Neuron (in vitro differentiated cells): ENCODE data around the gene EHHADH.
"Not testable (repeated sequence)": the region's sequence is repeated elsewhere in the genome, so short reads cannot be mapped to it uniquely, and the experiment has no call there.

Experiments
- H2AFZ ChIP-seq: one replicate; pipeline ENCODE4 v1.6.1; 2013; ENCODE audit warnings: low read depth, mild to moderate bottlenecking, inconsistent platforms, low read length, moderate library complexity
- H3K27me3 ChIP-seq: one replicate; pipeline ENCODE4 v1.6.1; 2013; ENCODE audit warnings: low read length; ENCODE audit not compliant: insufficient read depth
- H3K36me3 ChIP-seq: one replicate; pipeline ENCODE4 v1.6.1; 2013; ENCODE audit warnings: low read length; ENCODE audit not compliant: insufficient read depth
- H3K4me1 ChIP-seq: one replicate; pipeline ENCODE4 v1.6.1; 2013; ENCODE audit warnings: low read length; ENCODE audit not compliant: insufficient read depth
- H3K4me3 ChIP-seq: 2 replicates; pipeline ENCODE4 v1.5.1; 2013; ENCODE audit warnings: mild to moderate bottlenecking, low read length, moderate library complexity
- H3K9me3 ChIP-seq: one replicate; pipeline ENCODE4 v1.6.1; 2013; ENCODE audit warnings: low read length

Gene EHHADH

GRCh38 chr3:185270262-185270955 is 16.6 kb upstream of the EHHADH start:
- no peaks in the 10 kb centered on the region for H3K36me3 ChIP-seq
- H3K9me3 ChIP-seq, result no peaks in the 10 kb centered on the region
- H3K27me3 ChIP-seq, result no peaks in the 10 kb centered on the region
- H2AFZ ChIP-seq, result no peak overlapping the region
- no peaks in the 10 kb centered on the region for H3K4me1 ChIP-seq
- H3K4me3 ChIP-seq, result no peak overlapping the region

DNA sequence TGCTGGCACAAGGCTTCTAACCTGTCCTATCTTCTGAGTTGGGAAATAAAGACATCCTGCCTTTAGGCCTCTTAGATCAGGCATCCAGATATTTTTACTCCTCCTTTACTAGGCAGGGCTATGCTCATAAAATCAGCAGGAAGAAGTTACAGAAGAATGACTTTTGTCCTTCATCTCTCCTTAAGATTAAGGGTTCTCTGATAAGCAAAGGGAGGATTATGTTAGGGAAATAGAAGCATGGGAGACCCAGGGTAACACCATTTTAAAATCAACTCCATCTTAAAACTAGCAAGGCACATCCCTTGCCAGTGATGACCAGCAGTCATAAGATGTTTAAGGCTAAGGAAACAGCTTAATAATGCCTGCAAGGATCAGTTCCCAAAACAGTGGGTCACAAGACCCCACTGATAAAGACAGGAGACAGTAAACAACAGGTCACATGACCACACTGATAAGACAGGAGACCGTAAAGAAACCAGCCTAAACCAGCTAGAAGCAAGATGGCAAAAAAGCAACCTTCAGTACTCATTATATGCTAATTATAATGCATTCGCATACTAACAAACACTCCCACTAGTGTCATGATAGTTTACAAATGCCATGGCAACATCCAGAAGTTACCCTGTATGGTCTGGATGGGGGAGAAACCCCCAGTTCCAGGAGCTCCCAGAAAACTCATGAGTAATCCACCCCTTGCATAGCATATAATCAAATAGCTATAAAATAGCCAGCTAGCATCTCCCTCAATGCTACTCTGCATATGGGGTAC is 14.5 kb upstream of the EHHADH start:
- Histone ChIP-seq H3K9me3 (peaks cover 2% of the 10 kb centered on the region), H3K36me3 (no peaks in the 10 kb centered on the region), H3K27me3 (no peaks in the 10 kb centered on the region), H3K4me1 (no peaks in the 10 kb centered on the region), H2AFZ (no peak overlapping the region), H3K4me3 (no peak overlapping the region)

- H3K9me3 ChIP-seq, result peaks cover 2% of the 10 kb centered on the region
- H3K4me3 ChIP-seq, result no peak overlapping the region
- no peaks in the 10 kb centered on the region for H3K4me1 ChIP-seq
- H3K36me3 ChIP-seq, result no peaks in the 10 kb centered on the region
- no peak overlapping the region for H2AFZ ChIP-seq
- H3K27me3 ChIP-seq, result no peaks in the 10 kb centered on the region
Observed at GRCh38 chr3:185267193-185267592, 13.3 kb upstream of the EHHADH start.

DNA sequence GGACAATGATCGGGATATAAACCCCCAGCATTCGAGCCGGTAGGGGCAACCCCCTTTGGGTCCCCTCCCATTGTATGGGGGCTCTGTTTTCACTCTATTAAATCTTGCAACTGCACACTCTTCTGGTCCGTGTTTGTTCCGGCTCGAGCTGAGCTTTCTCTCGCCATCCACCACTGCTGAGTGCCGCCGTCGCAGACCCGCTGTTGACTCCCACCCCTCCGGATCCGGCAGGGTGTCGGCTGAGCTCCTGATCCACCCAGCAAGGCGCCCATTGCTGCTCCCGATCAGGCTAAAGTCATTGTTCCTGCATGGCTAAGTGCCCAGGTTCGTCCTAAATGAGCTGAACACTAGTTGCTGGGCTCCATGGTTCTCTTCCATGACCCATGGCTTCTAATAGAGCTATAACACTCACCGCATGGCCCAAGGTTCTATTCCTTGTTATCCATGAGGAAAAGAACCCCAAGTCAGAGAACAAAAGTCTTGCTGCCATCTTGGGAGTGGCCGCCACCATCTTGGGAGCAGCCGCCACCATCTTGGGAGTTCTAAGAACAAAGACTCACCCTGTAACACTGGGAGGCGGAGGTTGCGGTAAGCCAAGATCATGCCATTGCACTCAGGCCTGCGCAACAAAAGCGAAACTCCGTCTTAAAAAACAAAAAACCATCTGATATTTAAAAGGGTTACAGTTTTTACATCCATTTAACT is 11.2 kb upstream of the EHHADH start:
- Histone ChIP-seq H3K36me3 (no peaks in the 10 kb centered on the region), H3K27me3 (no peaks in the 10 kb centered on the region), H3K9me3 (peaks cover 2% of the 10 kb centered on the region), H3K4me1 (no peaks in the 10 kb centered on the region), H3K4me3 (no peak overlapping the region), H2AFZ (no peak overlapping the region)

GRCh38 chr3:185263423-185263822 is 9.6 kb upstream of the EHHADH start:
- Histone ChIP-seq H3K4me1 (no peaks in the 10 kb centered on the region), H3K9me3 (peaks cover 2% of the 10 kb centered on the region), H3K27me3 (no peaks in the 10 kb centered on the region), H3K4me3 (no peak overlapping the region), H3K36me3 (no peaks in the 10 kb centered on the region), H2AFZ (no peak overlapping the region)

- Histone ChIP-seq H3K27me3 (no peaks in the 10 kb centered on the region), H3K36me3 (no peaks in the 10 kb centered on the region), H2AFZ (no peak overlapping the region), H3K9me3 (peaks cover 7% of the 10 kb centered on the region), H3K4me3 (no peak overlapping the region), H3K4me1 (no peaks in the 10 kb centered on the region)
Observed at GRCh38 chr3:185257334-185257733, 3.5 kb upstream of the EHHADH start.

- Histone ChIP-seq H3K9me3 (peaks cover 7% of the 10 kb centered on the region), H2AFZ (no peak overlapping the region), H3K4me1 (no peaks in the 10 kb centered on the region), H3K36me3 (no peaks in the 10 kb centered on the region), H3K4me3 (no peak overlapping the region), H3K27me3 (no peaks in the 10 kb centered on the region)
Observed at GRCh38 chr3:185254799-185255198, 950 bp upstream of the EHHADH start.

GRCh38 chr3:185253133-185253532 is 716 bp downstream of the EHHADH start:
- not testable (repeated sequence) for H3K4me1 ChIP-seq, H3K36me3 ChIP-seq, H3K27me3 ChIP-seq, H3K9me3 ChIP-seq, H2AFZ ChIP-seq, H3K4me3 ChIP-seq

- Histone ChIP-seq H2AFZ (no peak overlapping the region), H3K27me3 (no peaks in the 10 kb centered on the region), H3K4me3 (no peak overlapping the region), H3K9me3 (peaks cover 9% of the 10 kb centered on the region), H3K4me1 (no peaks in the 10 kb centered on the region), H3K36me3 (no peaks in the 10 kb centered on the region)
Observed at GRCh38 chr3:185251272-185251671, 2.6 kb downstream of the EHHADH start.

- Histone ChIP-seq H3K9me3 (peaks cover 9% of the 10 kb centered on the region), H3K36me3 (no peaks in the 10 kb centered on the region), H3K27me3 (no peaks in the 10 kb centered on the region), H3K4me1 (no peaks in the 10 kb centered on the region), H2AFZ (no peak overlapping the region), H3K4me3 (no peak overlapping the region)
Observed at GRCh38 chr3:185250653-185251052, 3.2 kb downstream of the EHHADH start.

DNA sequence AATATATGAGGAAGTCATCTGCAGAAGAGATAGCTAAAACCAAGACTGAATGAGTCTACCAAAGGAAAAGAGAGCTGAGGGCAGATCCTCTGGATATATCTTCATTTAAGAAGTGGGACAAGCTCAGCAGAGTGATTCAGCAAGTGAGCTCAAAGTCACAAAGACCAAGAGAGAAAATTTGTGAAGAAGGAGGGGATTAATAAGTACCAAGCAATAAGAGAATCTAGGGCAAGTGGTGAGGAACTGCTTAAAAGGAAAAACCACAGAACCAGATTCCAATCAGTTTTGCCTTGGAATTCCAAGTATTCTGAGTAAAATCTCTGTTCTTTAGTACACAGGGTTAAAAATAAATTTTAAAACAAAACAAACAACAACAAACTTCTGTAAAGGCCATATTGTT is 3.6 kb downstream of the EHHADH start:
- H2AFZ ChIP-seq, result no peak overlapping the region
- peaks cover 9% of the 10 kb centered on the region for H3K9me3 ChIP-seq
- no peaks in the 10 kb centered on the region for H3K27me3 ChIP-seq
- H3K36me3 ChIP-seq, result no peaks in the 10 kb centered on the region
- H3K4me3 ChIP-seq, result no peak overlapping the region
- H3K4me1 ChIP-seq, result no peaks in the 10 kb centered on the region

- no peak overlapping the region for H3K4me3 ChIP-seq
- no peaks in the 10 kb centered on the region for H3K36me3 ChIP-seq
- H3K9me3 ChIP-seq, result peaks cover 6% of the 10 kb centered on the region
- no peaks in the 10 kb centered on the region for H3K4me1 ChIP-seq
- no peak overlapping the region for H2AFZ ChIP-seq
- no peaks in the 10 kb centered on the region for H3K27me3 ChIP-seq
Observed at GRCh38 chr3:185242642-185243041, 11.2 kb downstream of the EHHADH start.

GRCh38 chr3:185236969-185237368 is 16.9 kb downstream of the EHHADH start:
- Histone ChIP-seq H3K4me1 (no peaks in the 10 kb centered on the region), H3K4me3 (no peak overlapping the region), H2AFZ (no peak overlapping the region), H3K27me3 (no peaks in the 10 kb centered on the region), H3K9me3 (peaks cover 3% of the 10 kb centered on the region), H3K36me3 (no peaks in the 10 kb centered on the region)
